Activated CD4-positive, alpha-beta T cell treated with anti-CD3 and anti-CD28 coated beads, Interleukin-2, amount 10 ng/mL, durations not matched to agents 24 days and 14 days (primary cell): Measurements from ENCODE around the gene WASF2. TPM values are rescaled to one million over a fixed set of nuclear protein-coding genes. Genes with fewer than 3 reads are reported as not detected.

ENCODE experiments used
- DNase-seq: peaks from one replicate; pipeline ENCODE4 v3.0.0; 2022
- H3K27ac Mint-ChIP-seq: one replicate; pipeline ENCODE4 v1.8.0; 2022; ENCODE audit warnings: mild to moderate bottlenecking, mixed read lengths
- H3K27me3 Mint-ChIP-seq: one replicate; pipeline ENCODE4 v1.8.0; 2022; ENCODE audit warnings: mixed read lengths
- H3K36me3 Mint-ChIP-seq: one replicate; pipeline ENCODE4 v1.8.0; 2022; ENCODE audit warnings: low read depth, mild to moderate bottlenecking, mixed read lengths
- H3K4me1 Mint-ChIP-seq: one replicate; pipeline ENCODE4 v1.8.0; 2021; ENCODE audit warnings: mixed read lengths
- H3K4me3 Mint-ChIP-seq: one replicate; pipeline ENCODE4 v1.8.0; 2022; ENCODE audit warnings: mild to moderate bottlenecking, moderate library complexity, mixed read lengths
- H3K9me3 Mint-ChIP-seq: one replicate; pipeline ENCODE4 v1.8.0; 2021; ENCODE audit warnings: mixed read lengths
- intact Hi-C: fragments of 100-400 bp; cut with micrococcal nuclease; formaldehyde crosslinking; loops from one replicate; pipeline ENCODE4 v1.15.1; 2023
- total RNA-seq: library from RNA; stranded (reverse); gene quantifications from 2 replicates; pipeline ENCODE4 v1.2.3, GENCODE V29; 2022

WASF2 gene
- total RNA-seq, 1 donor from 2014 or later = 109 TPM

DNA sequence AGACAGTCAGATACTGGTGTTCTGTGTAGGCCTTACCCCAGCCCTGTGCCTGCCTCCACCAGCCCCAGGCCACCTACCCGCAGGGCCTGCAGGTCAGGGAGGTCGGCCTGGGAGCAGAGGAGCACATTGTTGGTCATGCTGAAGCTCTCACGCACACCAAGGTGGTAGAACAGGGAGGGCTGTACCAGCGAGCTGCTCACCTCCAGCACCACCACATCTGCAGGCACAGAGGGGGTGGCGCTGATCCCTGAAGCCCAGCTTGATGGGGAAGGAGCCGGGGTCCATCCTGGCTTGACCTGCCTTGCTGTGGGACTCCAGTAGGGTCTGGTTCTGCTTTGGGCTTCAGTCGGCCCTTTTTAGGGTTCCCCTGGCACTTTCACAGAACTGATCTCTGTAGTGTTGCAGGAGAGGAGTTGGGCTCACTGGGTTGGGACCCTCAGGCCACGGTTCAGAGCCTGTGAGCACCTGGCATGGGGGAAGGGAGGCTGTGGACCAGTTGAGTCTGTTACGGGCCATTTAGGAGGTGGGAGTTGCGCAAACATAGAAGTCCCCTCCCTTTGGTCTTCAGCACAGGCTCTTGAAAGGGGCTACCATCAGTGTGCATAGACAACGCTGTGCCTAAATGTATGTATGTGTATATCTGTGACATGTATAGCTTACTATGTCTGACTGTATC lies 125.1 kb downstream of the WASF2 start:
- H3K4me3 Mint-ChIP-seq = peak overlapping the region; percentile 92
- no peak for DNase-seq
- H3K36me3 Mint-ChIP-seq = no peaks in the 10 kb centered on the region
- intact Hi-C loops = loop anchor here (5.0 kb wide), 1 partner anchor 362 kb away; the partner anchor contains the start of gene FAM76A
- no peaks in the 10 kb centered on the region for H3K27me3 Mint-ChIP-seq
- peaks cover 38% of the 10 kb centered on the region for H3K4me1 Mint-ChIP-seq
- H3K9me3 Mint-ChIP-seq = no peaks in the 10 kb centered on the region
- H3K27ac Mint-ChIP-seq = no peak overlapping the region

DNA sequence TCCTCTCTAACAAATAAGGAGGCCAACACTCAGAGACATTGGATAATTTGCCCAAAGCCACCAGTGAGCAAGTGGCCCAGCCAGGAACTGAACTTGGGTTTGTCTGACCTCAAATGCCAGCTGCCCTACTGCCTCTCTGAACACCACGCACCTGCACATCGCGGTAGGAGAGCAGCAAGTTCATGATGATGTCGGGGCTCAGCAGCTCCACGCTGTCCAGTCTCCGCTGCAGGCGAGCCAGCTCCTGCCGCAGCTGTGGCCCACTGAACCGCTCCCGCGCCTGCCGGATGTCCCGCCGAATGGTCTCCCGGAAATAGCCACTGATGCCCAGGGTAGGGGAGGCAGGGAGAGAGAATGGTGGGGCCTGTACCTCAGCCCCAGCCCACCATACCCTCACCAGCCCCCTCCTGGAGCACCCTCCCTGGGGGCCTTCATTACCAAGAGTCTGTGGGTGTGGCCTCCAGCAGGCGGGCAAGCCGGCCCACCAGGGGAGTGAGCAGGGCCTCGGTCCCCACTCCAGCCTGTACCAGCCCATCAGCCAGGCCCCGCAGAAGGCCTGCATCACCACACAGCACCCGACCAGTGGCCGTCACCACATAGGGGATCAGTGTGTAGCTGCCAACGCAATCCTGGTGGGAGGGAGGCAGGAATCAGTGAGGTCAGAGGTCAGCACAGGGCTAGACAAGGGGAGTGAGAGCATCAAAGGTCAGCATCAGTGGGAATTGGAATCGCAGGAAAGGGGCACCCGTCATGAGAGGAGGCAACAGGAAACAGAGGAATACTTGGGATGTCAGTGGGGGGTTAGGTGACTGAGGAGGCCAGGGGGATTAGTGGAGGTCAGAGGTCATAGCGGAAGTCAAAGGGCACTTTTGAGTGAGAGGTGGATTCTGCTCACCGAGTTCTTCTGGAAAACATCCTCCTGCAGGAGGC lies 125.9 kb downstream of the WASF2 start:
- Mint-ChIP-seq H3K9me3 (no peaks in the 10 kb centered on the region), H3K27me3 (no peaks in the 10 kb centered on the region), H3K27ac (no peak overlapping the region), H3K36me3 (no peaks in the 10 kb centered on the region), H3K4me1 (peaks cover 39% of the 10 kb centered on the region), H3K4me3 (peak overlapping the region; percentile 50)
- intact Hi-C loops = no loop called here
- no peak for DNase-seq

DNA sequence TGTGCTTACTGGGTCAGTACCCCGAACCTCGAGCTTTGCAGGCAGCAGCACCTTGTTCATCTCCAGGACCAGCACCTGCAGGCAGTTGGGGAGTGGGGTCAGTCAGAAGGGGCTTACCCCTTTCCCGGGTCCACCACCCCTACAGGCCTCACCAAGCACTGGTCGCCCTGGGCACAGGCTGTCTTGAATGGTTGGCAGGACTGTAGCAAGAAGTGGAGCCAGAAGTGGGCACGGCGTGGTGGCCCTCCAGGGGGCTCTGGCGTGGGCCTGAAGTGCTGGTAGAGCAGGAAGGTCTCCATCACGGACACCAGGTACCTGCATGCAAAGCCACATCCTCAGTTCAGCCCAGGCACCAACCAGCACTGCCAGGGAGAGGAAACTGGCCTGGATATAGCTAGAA lies 128.4 kb downstream of the WASF2 start:
- no peak overlapping the region for H3K27ac Mint-ChIP-seq
- no peaks in the 10 kb centered on the region for H3K9me3 Mint-ChIP-seq
- intact Hi-C loops = no loop called here
- no peak for DNase-seq
- H3K36me3 Mint-ChIP-seq = no peaks in the 10 kb centered on the region
- H3K4me3 Mint-ChIP-seq = peak overlapping the region; percentile 35
- peaks cover 37% of the 10 kb centered on the region for H3K4me1 Mint-ChIP-seq
- no peaks in the 10 kb centered on the region for H3K27me3 Mint-ChIP-seq

DNA sequence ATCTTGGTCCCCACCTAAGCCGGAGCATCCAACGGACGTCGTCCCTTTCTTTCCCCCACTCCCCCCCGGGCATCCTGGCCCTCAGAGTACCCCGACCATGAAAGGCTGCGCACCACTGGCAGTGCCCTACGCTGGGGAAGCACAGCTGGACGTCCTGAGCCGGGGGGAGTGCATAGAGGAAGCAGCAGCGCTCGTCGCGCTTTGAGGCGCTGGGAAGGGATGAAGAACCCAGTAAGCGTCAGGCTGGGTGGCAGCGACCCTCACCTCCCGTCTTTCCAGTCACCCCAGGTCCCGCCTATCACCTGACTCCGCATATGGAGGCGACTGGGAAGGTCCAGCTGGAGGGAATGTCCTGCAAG lies 128.9 kb downstream of the WASF2 start:
- Mint-ChIP-seq H3K27me3 (no peaks in the 10 kb centered on the region), H3K9me3 (no peaks in the 10 kb centered on the region), H3K4me1 (peaks cover 40% of the 10 kb centered on the region), H3K36me3 (no peaks in the 10 kb centered on the region), H3K27ac (no peak overlapping the region), H3K4me3 (peak overlapping the region; percentile 75)
- DNase-seq = no peak
- intact Hi-C loops = no loop called here

DNA sequence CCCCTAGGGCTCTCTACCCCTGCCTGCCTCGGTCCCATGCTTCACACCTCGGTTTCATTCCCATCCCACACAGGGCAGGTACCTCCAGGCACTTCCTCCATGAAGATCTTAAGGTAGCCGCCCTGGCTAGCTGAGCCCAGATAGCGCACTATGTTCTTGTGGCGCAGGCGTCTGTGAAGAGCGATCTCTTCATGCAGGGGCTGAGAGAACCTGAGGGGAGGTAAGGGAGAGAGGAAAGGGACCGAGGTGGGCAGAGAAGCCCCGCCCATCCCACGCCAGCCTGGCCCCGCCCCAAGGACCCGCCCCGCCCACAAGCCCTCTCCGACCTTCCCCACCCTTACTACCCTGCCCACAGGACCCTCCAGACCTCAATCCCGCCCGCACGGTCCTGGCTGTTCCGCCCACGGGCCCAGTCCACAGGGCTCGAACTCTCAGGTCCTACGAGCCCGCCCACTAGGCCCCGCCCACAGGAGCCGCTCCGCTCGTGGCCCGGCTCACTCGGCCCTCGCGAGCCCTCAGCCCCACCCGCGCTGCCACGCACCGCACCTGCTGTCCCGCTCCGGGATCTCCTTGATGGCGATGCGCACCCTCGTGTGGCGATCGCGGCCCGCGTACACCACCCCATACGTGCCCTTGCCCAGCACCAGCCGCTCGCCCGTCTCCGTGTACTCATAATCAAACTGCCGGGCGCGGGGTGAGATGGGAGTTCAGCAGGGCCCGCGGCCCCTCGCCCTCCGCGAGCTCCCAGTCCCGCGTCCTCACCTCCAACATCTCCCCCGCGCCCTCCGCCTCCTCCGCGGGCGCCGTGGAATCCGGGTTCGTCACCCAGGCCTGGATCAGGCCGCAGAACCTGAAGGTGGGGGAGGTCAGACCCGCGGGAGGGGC lies 129.6 kb downstream of the WASF2 start:
- H3K27me3 Mint-ChIP-seq = no peaks in the 10 kb centered on the region

DNA sequence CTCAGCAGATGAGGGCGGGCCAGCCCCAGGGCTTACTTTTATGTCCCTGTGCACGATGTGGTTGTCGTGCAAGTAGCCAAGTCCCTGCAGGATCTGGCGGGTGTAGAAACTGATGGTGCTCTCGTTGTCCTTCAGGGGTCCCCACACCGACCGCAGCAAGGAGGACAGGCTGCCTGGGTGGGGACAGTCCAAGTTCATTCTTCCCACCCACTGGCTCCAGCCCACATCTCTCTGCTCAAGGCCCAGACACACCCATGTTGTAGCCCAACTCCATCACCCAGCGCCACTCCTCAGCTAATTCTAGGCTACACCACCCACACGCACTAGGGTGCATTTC lies 130.2 kb downstream of the WASF2 start:
- no peaks in the 10 kb centered on the region for H3K27me3 Mint-ChIP-seq
- H3K36me3 Mint-ChIP-seq = peaks cover 4% of the 10 kb centered on the region
- intact Hi-C loops = no loop called here
- H3K4me3 Mint-ChIP-seq = peak overlapping the region; percentile 75
- peaks cover 33% of the 10 kb centered on the region for H3K4me1 Mint-ChIP-seq
- DNase-seq = no peak
- peak overlapping the region; percentile 2 for H3K27ac Mint-ChIP-seq
- H3K9me3 Mint-ChIP-seq = no peaks in the 10 kb centered on the region

More for the DNA sequence above, 129.6 kb downstream of the WASF2 start:
- H3K36me3 Mint-ChIP-seq = peaks cover 4% of the 10 kb centered on the region
- peaks cover 38% of the 10 kb centered on the region for H3K4me1 Mint-ChIP-seq
- peak; percentile 88 for DNase-seq
- no peaks in the 10 kb centered on the region for H3K9me3 Mint-ChIP-seq
- peak overlapping the region; percentile 2 for H3K27ac Mint-ChIP-seq
- peak overlapping the region; percentile 75 for H3K4me3 Mint-ChIP-seq
- intact Hi-C loops = no loop called here

DNA sequence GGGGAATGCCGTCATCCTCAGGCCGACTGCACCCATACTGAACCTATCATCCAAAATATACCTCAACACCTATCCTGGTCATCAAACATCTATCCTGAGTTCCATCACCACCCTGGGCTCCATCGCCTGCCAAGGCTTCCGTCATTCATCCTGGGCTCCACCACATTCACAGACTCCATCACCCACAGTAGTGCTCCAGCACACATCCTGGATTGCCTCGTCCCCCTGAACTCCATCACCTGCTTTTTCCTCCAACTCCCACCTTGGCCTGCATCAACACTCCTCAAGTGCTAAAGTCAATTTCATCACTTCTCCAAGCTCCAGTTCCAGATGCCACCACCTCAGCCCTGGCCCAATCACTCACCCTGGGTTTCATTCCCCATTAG lies 131.0 kb downstream of the WASF2 start:
- Mint-ChIP-seq H3K9me3 (no peaks in the 10 kb centered on the region), H3K36me3 (peaks cover 4% of the 10 kb centered on the region), H3K27ac (no peak overlapping the region), H3K4me1 (peaks cover 29% of the 10 kb centered on the region), H3K4me3 (peak overlapping the region; percentile 17), H3K27me3 (no peaks in the 10 kb centered on the region)
- intact Hi-C loops = no loop called here
- DNase-seq = no peak

DNA sequence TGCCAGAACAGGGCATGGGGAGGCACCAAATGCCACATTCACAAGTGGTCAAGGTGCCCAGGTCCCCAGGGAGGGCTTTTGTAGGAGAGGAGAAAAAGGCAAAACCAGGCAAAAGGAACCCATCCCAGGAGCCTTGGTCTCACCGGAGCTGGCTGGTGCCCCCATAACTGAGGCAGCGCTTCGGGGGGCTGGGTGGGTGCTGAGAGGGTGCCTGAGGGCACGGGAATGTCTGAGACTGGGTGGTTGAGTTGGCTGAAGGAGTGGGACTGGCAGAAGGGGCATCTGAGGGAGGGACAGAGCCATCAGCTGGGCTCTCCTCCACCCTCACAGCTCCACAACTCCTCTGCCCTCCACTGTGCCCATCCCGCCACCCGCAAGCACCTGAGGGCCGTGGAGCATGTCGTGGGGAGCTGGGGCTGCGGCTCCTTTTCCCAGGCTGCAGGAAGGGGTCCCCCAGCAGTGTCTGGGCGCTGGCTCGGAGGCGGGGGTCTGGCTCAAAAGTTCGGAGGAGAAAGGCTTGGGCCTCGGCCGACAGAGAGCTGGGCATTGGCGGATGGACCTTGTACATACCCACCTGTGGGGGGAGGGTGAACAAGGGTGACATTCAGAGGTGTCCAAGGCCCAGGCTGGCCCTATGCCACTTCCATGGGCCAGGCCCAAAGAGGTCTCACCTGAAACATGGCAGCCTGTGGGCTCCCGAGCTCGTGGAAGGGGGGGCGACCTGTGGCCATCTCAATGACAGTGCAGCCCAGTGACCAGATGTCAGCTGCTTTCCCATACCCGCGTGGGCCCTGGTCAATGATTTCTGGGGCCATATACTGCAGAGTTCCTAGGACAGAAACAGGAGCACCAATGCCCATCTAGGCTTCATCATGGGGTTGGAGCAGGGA lies 131.7 kb downstream of the WASF2 start:
- H3K27ac Mint-ChIP-seq = no peak overlapping the region
- no peaks in the 10 kb centered on the region for H3K27me3 Mint-ChIP-seq
- peaks cover 7% of the 10 kb centered on the region for H3K36me3 Mint-ChIP-seq
- H3K4me3 Mint-ChIP-seq = no peak overlapping the region
- H3K4me1 Mint-ChIP-seq = peaks cover 29% of the 10 kb centered on the region
- intact Hi-C loops = no loop called here
- no peak for DNase-seq
- H3K9me3 Mint-ChIP-seq = no peaks in the 10 kb centered on the region

DNA sequence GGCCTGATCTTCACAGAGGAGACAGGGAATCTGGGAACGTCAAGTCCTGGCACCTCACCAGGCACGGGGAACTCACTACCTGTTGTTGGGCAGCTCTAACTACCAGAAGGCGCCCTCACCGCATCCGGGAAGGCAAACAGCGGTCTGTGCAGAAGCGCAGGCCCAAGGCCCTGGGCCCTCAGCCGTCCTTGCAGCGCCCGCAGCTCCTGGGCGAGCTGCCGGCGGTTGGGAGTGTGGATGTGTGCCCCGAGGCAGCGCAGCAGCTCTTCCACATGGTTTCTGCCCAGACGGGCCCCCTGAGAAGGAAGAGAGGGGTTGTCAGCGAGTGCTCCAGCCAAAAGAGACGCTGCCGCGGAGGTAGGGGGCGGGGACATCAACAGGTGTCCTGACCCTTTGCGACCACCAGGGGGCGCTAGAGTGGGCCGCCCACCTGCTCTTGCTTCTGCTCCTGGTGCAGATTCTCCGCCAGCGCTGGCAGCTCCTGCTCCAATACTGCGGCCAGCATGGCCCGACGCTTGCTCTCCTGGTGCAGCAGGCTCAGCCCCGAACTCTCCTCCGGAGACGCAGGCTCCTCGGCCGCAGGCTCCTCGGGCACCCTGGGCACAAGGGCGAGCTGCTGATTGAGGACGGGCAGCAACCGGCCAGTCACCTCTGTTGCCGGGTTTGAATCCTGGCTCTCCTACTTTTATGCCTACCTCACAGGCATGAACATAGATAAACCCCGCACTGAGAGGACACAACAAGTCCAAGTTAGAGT lies 132.5 kb downstream of the WASF2 start:
- DNase-seq = peak; percentile 95
- Mint-ChIP-seq H3K27ac (peak overlapping the region; percentile 81), H3K9me3 (no peaks in the 10 kb centered on the region), H3K27me3 (no peaks in the 10 kb centered on the region), H3K4me3 (peak overlapping the region; percentile 72), H3K36me3 (peaks cover 7% of the 10 kb centered on the region), H3K4me1 (peaks cover 29% of the 10 kb centered on the region)
- intact Hi-C loops = loop anchor here (1.0 kb wide), 1 partner anchor 31 kb away; no protein-coding TSS in a partner anchor

DNA sequence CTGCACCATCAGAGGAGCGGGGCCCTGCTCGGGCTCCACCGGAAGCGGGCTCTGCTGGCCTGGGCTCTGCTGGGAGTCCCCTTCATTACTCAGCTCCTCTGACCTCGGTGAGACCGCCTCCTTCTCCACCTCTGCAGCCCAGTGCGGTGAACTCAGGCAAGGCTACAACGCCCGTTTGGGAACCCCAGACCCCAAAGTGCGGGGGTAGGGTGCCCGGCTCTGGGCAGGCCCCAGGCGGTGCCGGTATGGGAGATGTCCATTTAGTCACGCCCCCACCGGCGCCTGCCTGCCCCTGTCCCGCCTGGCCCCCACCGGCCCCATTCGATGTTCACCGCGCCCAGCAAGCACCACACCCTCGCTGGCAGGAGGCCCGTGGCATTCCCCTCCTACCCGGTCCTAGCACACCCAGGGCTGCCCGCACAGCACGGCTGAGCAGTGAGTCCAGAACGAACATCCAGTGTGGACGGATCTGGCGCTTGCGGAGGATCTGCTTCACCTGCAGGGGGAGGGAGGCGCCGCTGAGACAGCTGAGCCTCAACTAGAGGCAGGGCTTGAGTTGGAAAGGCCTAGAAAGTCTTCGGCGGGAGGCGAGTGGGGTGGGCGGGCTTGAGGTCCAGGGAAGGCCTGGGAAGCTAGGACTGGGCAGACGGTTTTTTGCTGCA lies 133.2 kb downstream of the WASF2 start:
- peak overlapping the region; percentile 81 for H3K27ac Mint-ChIP-seq
- no peaks in the 10 kb centered on the region for H3K27me3 Mint-ChIP-seq
- intact Hi-C loops = loop anchor here (1.0 kb wide), 1 partner anchor 32 kb away; no protein-coding TSS in a partner anchor
- H3K4me1 Mint-ChIP-seq = peaks cover 29% of the 10 kb centered on the region
- peaks cover 9% of the 10 kb centered on the region for H3K36me3 Mint-ChIP-seq
- no peak for DNase-seq
- peak overlapping the region; percentile 72 for H3K4me3 Mint-ChIP-seq
- no peaks in the 10 kb centered on the region for H3K9me3 Mint-ChIP-seq

DNA sequence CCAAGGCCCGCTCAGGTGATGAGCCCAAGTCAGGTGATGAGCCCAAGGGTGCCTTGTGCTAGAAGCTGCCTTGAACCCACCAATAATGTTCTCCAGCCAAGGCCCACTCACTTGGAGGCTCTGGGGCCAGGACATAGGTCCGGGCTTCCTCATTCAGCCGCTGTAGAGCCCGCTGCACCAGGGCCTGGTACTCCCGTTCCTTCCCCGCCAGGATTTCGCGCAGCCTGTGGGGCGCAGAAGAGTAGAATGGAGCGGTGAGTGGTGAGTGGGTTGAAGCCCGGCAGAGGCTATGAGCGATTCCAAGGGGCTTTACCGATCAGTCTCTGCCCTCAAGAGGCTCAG lies 133.7 kb downstream of the WASF2 start:
- H3K27ac Mint-ChIP-seq = no peak overlapping the region
- peak overlapping the region; percentile 23 for H3K4me3 Mint-ChIP-seq
- no peaks in the 10 kb centered on the region for H3K9me3 Mint-ChIP-seq
- H3K36me3 Mint-ChIP-seq = peaks cover 9% of the 10 kb centered on the region
- no peak for DNase-seq
- H3K27me3 Mint-ChIP-seq = no peaks in the 10 kb centered on the region
- peaks cover 29% of the 10 kb centered on the region for H3K4me1 Mint-ChIP-seq
- intact Hi-C loops = no loop called here

DNA sequence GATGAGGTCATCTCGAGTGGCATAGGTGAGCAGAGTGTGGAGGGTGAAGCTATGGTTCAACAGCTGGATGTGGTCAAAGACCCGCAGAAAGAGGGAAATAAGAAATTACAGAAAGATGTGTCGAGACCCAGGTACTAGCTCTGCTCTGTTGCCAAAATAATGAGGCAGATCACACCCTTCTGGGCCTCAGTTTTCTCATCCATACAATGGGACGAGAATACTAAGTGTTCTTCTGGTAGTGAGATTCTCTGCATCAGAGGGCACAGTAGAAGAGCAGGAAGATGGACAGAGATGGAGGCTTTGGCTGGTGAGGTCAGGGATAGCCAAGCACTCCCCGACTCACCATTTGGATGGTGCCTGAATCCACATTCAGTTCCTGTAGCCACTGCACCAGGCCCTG lies 134.3 kb downstream of the WASF2 start:
- H3K4me1 Mint-ChIP-seq = peaks cover 28% of the 10 kb centered on the region
- intact Hi-C loops = no loop called here
- H3K27ac Mint-ChIP-seq = no peak overlapping the region
- H3K9me3 Mint-ChIP-seq = no peaks in the 10 kb centered on the region
- H3K27me3 Mint-ChIP-seq = no peaks in the 10 kb centered on the region
- DNase-seq = no peak
- H3K4me3 Mint-ChIP-seq = no peak overlapping the region
- peaks cover 9% of the 10 kb centered on the region for H3K36me3 Mint-ChIP-seq
